ENCODE results near the gene ALLC. TPM values are rescaled to one million over a fixed set of nuclear protein-coding genes. Genes with fewer than 3 reads are reported as not detected.

Gene ALLC
- total and polyA plus RNA-seq, 10 of the 15 experiments (the other 5 are each of a cell fraction or from before 2014, with no cell fraction given): 0.05 TPM; not detected in 9

DNA sequence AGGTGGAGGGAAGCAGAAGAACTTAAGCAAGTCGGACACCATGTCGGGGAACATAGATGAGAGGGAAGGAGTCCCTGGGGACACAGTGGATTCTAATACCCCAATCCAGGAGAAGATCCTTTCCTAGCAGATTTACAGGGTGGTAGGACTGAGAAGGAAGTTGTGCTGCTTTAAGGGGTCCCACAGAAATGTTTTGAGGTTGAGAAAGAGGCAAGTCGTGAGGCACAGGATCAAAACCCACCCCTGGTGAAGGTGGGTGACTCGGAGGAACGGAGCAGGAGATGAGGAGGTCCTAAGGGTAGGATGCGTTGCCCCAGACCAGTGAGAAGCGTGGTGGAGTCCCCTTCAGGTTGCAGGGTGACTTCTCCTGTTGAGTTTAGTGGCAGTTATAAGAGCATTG is 78.1 kb downstream of the ALLC start:
- Histone ChIP-seq H3K36me3 (ENCODE audit: control insufficient read depth in 2 of 2, insufficient read depth in 2 of 2, low read length in 1 of 2) (no peaks in the 10 kb centered on the region), H4K20me1 (ENCODE audit: control insufficient read depth, insufficient read depth) (no peaks in the 10 kb centered on the region), H3K9ac (ENCODE audit: control insufficient read depth, insufficient read depth, low read length) (no peak overlapping the region), H3K79me2 (ENCODE audit: control insufficient read depth, insufficient read depth, low read length) (no peaks in the 10 kb centered on the region), H3K27ac (ENCODE audit: control insufficient read depth, insufficient read depth) (no peak overlapping the region), H2AFZ (ENCODE audit: control insufficient read depth, low read depth, low read length) (no peak overlapping the region), H3K4me3 (no peak overlapping the region), H3K4me2 (ENCODE audit: control insufficient read depth, insufficient read depth) (no peak overlapping the region), H3K9me3 (replicated peaks; ENCODE audit: control insufficient read depth, insufficient read depth, low read length) (no peaks in the 10 kb centered on the region), H3K27me3 (replicated peaks in 1 of 2; ENCODE audit: control insufficient read depth in 2 of 2, insufficient read depth in 2 of 2, low read length in 1 of 2) (no peaks in the 10 kb centered on the region; a peak in 1 of 4 replicates), H3K4me1 (ENCODE audit: control insufficient read depth, insufficient read depth, low read length) (no peaks in the 10 kb centered on the region)
- ATAC-seq (no peak), FAIRE-seq (no peak), DNase-seq (ENCODE audit: low read depth, low spot score) (no peak)
- ChIA-PET POLR2A (no interaction called here), CTCF (interaction anchor here (0.9 kb wide), 1 partner anchor 9 kb away, joined by 3 read pairs; no protein-coding TSS in a partner anchor), RAD21 (ENCODE audit: unreplicated experiment) (no interaction called here), SMC1A (ENCODE audit: uncharacterized antibody, unreplicated experiment) (no interaction called here)
- in situ Hi-C loops (cut with MboI): no loop called here
- BruUV-seq (replicated peaks): no TSS peak
- WGBS (ENCODE audit: insufficient coverage, insufficient replicate concordance, low lambda C conversion rate, missing lambda C conversion rate): 23% methylated on average over 7 of the region's 7 CpGs
- intact Hi-C loops (cut with micrococcal nuclease; ENCODE audit: unreplicated experiment): no loop called here
- TF ChIP-seq PML (IDR thresholded peaks at IDR 0.05; ENCODE audit: low read length): no peak

DNA sequence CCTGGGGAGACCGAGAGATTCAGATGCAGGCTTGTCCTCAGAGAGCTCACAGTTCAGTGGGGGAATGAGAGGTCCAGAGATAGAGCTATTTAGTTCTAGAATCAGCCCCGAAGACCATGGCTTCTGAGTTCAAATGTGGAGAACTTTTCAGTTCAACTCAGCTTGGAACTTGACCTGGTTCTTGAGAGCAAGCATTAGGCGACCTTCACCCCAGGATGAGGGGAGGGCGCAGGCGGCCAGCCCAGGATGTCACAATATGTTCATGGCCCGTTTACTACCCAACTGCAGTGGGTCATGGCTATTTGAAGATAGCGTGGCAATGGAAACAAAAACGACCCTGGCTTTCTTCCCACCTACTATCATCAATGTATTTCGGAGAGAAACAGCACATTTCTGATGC is 79.1 kb downstream of the ALLC start:
- WGBS (ENCODE audit: insufficient coverage, insufficient replicate concordance, low lambda C conversion rate, missing lambda C conversion rate): 6% methylated on average over 9 of the region's 9 CpGs
- Histone ChIP-seq H4K20me1 (ENCODE audit: control insufficient read depth, insufficient read depth) (no peaks in the 10 kb centered on the region), H3K9ac (ENCODE audit: control insufficient read depth, insufficient read depth, low read length) (no peak overlapping the region), H3K27ac (ENCODE audit: control insufficient read depth, insufficient read depth) (no peak overlapping the region), H2AFZ (ENCODE audit: control insufficient read depth, low read depth, low read length) (no peak overlapping the region), H3K36me3 (ENCODE audit: control insufficient read depth in 2 of 2, insufficient read depth in 2 of 2, low read length in 1 of 2) (no peaks in the 10 kb centered on the region), H3K9me3 (replicated peaks; ENCODE audit: control insufficient read depth, insufficient read depth, low read length) (no peaks in the 10 kb centered on the region), H3K4me2 (ENCODE audit: control insufficient read depth, insufficient read depth) (no peak overlapping the region), H3K4me1 (ENCODE audit: control insufficient read depth, insufficient read depth, low read length) (no peaks in the 10 kb centered on the region), H3K27me3 (replicated peaks in 1 of 2; ENCODE audit: control insufficient read depth in 2 of 2, insufficient read depth in 2 of 2, low read length in 1 of 2) (no peaks in the 10 kb centered on the region; a peak in 1 of 4 replicates), H3K4me3 (no peak overlapping the region), H3K79me2 (ENCODE audit: control insufficient read depth, insufficient read depth, low read length) (no peaks in the 10 kb centered on the region)
- in situ Hi-C loops (cut with MboI): no loop called here
- ChIA-PET RAD21 (ENCODE audit: unreplicated experiment) (no interaction called here), CTCF (no interaction called here), SMC1A (ENCODE audit: uncharacterized antibody, unreplicated experiment) (no interaction called here), POLR2A (no interaction called here)
- no TSS peak for BruUV-seq (replicated peaks)
- no peak for TF ChIP-seq SMC3 (IDR thresholded peaks at IDR 0.05; ENCODE audit: borderline replicate concordance, low read length)
- no peak for TF ChIP-seq TCF3 (IDR thresholded peaks at IDR 0.05; ENCODE audit: borderline replicate concordance, insufficient read depth, low read depth, low read length)
- no peak for TF ChIP-seq GATAD2B (conservative IDR thresholded peaks at IDR 0.05; ENCODE audit: low read depth)
- no peak for TF ChIP-seq ETV6 (conservative IDR thresholded peaks at IDR 0.05 in 1 of 2, IDR thresholded peaks at IDR 0.05 in 1 of 2; ENCODE audit: borderline replicate concordance in 1 of 2, low read depth in 1 of 2)
- TF ChIP-seq RELA (IDR thresholded peaks at IDR 0.05; ENCODE audit: borderline replicate concordance, partially characterized antibody): no peak
- no peak for TF ChIP-seq RBBP5 (conservative IDR thresholded peaks at IDR 0.05)
- intact Hi-C loops (cut with micrococcal nuclease; ENCODE audit: unreplicated experiment): no loop called here
- no peak for DNase-seq (ENCODE audit: low read depth, low spot score)
- no peak for ATAC-seq
- FAIRE-seq: no peak

All from GM12878 (cell line).